Hematopoietic multipotent progenitor cell treated with erythropoietin and hydrocortisone succinate and interleukin-3 and kit ligand, for 4 days (in vitro differentiated cells): ENCODE measurements around the gene CCR9.

Experiments
- DNase-seq: peaks from one replicate; pipeline ENCODE4 v3.0.0-alpha.2; 2015

The CCR9 gene

DNA sequence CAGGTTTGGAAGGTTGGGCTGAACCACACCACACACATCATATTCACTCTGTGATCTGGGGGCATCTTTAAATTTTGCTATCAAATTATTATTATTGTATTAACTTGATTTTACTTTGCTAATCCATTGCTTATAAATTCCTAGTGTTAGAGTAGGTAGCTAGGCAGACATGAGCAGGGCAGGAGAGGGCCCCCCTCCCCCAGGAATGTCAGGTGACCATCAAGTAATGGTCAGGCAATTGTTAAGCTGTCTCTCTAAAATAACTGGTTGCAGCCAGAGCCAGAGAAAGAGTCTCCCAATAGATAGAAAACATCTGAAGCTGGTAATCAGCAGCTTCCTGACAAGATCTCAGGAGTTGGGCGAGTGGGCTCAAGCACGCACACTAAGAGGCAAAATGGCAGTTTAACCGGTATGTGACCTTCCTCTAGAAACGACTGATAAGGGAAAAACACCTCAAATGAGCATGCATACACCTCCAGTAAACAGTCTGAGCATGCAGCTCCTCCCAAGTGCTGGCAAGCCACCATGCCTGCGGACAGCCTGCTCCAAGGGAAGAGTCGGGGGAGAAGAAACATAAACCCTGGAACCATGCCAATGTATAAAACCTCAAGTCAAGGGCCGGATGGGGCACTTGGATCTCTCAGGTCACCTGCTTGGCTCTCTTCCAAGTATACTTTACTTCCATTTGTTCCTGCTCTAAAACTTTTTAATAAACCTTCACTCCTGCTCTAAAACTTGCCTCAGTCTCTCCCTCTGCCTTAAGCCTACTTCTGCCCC is 53.8 kb downstream of the CCR9 start:
- peak; percentile 17 for DNase-seq

DNA sequence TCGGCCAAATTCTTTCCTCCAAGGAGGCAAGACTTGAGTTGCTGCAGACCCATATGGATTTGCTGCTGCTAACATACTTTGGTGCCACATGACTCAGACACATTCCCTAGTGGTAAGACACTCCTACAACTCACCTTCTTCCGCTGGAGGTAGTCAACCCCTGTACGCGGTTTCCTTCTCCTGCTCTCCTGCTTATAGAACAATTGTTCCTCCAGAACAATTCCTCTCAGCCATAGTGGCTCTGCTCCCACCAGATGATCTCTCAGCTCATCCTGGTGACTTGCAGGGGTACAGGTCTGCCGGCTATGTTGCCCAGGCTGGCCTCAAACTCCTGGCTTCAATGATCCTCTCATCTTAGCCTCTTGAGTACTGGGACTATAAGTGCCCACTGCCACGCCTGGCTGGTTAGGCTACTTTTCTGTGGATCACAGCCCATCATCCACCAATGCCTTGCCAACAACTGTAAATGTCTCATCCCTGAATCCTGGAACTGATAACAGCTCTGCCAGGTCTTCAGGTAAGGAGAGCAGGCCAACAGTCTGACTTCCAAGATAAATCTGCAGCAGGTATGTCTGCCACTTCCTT is 54.5 kb downstream of the CCR9 start:
- no peak for DNase-seq

DNA sequence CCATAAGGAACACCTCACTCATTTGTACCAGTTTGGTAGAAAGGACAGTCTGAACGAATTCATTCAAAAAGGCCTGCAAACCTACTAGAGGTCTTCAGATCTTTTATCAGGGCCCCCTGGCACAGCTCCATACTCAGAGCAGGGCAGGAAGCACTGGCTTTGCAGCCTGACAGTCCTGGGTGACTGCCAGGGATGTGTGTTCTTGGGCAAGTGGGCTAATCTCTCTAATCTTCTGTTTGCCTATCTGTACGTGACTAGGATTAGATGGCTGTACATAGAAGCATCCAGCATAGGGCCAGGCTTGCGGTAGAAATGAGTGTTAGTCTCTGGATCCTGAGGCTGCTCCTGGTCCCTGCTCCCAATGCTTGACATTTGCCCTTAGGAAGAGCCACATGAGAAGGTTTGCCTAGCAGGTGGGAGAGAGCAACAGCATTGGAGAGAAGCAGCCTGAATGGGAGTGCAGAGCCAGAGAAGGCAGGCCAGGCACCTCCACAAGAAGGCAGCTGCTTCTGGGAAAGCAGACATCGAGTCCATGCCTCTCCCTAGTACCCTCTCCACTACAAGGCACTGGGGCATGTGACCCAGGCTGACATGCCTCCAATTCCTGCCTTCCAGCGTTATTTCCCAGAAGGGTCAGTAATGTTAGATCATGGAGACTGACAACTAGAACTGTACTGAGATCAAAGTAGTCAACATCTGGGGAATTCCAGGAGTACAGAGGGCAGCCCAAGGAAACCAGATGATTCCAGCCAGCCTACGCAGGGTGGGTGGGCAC is 55.9 kb downstream of the CCR9 start:
- peak; percentile 85 for DNase-seq

DNA sequence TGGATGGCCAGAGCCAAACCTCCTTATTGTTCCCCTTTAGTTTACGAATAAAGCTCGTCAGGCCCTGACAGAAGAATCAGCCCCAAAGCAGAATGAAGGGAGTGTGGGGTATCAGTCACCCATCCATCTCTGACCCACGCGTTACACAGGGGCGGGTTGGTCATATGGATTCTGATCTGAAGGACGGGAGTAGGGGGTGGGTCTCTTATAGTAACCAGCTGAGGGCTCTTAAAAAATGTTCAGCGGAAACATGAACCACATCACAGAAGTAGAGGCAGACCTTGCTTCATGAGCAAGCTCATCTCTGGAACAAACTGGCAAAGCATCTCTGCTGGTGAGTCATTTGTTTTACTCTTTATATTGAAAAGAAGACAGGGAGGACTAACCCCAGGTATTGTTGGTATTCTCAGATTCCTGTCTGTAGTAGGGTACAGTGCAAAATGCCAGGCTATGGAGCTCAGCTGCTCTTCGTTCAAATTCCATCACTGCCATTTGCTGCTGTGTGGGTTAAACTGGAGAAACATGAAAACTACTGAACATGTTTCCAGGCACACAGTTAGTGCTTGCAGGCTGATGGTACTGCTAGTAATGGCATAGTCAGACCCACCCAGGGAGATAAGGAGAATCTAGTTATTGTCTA is 57.0 kb downstream of the CCR9 start, which contains the start of gene CXCR6:
Gene CXCR6, plus strand, starts transcription at position 258 of the 640 bp plus-strand sequence. CDS start 3,018 bp downstream, outside the sequence.
- DNase-seq = no peak

DNA sequence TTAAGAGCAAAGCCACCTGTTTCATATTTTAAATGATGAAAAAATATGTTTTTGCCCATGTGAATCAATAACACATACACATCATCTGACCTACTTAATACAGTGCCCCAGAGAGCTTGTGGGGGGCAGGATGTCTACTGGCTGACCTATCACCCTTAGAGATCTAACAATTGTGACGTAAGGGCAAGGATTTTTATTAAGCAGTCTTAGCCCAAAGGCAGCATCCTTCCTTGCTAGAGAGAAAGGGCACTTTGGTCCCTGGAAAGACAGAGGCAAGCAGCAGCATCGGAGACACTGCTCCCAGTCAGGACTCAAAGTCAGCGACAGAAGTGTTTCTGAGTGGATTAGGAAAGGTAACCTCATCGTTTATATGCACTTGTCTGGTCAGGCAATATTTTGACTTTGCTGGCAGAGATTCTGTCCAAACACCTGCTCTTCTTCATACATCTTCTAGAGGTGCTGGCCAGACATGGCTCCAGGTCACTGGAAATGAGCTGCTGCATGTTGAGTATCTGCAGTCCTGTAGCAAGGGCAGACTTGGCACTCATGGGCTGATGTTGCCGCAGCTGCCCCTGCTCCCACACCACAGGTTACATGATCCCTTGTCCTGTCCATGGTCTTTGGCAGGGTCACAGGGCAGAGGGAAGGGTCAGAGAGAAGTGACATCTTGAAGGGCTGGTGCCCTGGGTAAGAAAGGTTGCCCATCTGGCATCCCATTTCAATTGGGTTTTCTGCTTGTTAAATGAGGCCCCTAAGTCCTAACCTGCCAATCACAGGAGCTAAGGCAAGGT is 58.7 kb downstream of the CCR9 start:
- peak; percentile 33 for DNase-seq

DNA sequence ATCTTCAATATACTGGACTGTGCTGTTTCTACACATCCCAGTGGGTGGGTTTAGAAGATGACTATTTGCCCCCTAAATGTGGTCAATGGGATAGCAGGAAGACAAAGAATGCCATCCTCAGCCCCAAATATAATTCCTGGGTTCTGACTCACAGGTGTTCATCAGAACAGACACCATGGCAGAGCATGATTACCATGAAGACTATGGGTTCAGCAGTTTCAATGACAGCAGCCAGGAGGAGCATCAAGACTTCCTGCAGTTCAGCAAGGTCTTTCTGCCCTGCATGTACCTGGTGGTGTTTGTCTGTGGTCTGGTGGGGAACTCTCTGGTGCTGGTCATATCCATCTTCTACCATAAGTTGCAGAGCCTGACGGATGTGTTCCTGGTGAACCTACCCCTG is 60.0 kb downstream of the CCR9 start:
- no peak for DNase-seq

DNA sequence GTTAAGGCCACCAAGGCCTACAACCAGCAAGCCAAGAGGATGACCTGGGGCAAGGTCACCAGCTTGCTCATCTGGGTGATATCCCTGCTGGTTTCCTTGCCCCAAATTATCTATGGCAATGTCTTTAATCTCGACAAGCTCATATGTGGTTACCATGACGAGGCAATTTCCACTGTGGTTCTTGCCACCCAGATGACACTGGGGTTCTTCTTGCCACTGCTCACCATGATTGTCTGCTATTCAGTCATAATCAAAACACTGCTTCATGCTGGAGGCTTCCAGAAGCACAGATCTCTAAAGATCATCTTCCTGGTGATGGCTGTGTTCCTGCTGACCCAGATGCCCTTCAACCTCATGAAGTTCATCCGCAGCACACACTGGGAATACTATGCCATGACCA is 60.5 kb downstream of the CCR9 start:
- DNase-seq = peak; percentile 71

DNA sequence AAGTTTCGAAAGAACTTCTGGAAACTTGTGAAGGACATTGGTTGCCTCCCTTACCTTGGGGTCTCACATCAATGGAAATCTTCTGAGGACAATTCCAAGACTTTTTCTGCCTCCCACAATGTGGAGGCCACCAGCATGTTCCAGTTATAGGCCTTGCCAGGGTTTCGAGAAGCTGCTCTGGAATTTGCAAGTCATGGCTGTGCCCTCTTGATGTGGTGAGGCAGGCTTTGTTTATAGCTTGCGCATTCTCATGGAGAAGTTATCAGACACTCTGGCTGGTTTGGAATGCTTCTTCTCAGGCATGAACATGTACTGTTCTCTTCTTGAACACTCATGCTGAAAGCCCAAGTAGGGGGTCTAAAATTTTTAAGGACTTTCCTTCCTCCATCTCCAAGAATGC is 61.0 kb downstream of the CCR9 start:
- DNase-seq = no peak

DNA sequence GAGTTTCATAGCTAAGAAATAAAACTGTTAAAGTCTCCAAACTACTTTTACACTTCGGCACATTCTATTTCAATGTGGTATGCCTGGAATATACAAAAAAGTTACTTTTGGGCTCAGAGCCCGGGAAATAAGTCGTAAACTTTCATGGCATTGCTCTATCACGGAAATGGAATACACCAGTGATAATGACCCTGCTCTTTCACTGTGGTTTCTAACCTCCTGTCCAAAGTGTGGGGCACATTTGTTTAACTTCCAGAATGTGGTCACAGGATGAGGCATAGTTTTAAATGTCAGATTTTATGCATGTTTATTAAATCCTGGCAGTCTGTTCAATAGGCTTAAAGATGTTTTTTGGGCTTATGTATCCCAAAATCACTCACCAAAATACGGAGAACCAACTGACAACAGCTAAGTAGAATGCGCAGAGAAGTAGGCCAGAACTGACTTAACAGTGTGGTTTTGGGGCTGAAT is 62.0 kb downstream of the CCR9 start:
- DNase-seq = no peak

DNA sequence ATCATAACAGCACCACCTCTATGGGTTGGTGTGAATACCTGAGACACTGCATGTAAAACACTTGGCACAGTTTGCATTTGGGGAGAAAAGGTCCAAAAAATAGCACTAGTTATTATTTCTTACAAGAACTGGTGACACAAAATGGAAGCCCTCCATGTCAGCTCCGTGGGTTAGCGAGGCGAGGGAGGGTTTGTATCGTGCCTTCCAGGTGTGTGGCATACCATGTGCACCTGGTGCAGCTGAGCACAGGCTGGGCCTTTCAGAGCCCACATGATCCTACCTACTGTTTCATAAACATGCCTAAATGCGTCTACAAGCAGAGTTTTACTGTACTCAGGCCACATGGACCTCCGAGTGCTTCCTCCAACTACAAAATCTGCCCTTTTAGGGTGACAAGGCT is 62.5 kb downstream of the CCR9 start:
- no peak for DNase-seq

DNA sequence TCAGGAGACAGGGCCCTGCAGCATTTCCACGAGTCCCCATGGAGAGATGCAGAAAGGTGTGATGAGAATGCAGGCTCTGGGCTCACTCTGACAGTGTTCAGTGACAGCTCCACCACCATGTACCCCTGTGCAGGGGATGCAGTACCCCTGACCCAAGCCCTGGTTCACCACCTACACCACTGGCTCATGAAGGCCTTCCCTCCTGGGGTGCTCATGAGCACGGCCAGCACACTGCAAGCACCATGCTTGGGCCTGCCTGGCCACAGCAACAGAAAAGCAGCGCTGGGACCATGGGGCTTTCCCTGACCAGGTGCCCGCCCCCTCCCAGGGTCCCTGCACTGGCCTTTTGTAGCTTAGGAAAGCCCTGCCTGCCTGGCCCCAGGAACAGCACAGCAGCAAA is 63.1 kb downstream of the CCR9 start:
- no peak for DNase-seq

DNA sequence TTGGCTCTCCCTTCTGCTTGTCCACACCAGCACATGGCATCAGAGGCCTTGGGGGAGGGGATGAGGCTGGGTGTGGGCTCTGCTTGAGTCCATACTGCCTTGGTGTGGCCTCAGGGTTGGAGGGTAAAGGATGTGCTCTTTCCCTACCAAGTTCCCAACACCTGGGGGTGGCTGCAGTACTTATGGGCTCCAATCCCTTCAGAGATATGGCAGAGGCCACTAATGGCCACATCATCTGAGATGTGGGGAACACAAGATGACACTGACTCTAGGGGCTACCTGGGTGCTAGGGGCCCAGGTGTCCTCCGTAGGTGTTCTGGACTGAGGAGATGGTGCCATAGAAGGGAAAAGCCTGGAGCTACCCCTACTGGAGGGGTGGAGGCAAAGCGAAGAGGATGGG is 63.8 kb downstream of the CCR9 start:
- DNase-seq = no peak

DNA sequence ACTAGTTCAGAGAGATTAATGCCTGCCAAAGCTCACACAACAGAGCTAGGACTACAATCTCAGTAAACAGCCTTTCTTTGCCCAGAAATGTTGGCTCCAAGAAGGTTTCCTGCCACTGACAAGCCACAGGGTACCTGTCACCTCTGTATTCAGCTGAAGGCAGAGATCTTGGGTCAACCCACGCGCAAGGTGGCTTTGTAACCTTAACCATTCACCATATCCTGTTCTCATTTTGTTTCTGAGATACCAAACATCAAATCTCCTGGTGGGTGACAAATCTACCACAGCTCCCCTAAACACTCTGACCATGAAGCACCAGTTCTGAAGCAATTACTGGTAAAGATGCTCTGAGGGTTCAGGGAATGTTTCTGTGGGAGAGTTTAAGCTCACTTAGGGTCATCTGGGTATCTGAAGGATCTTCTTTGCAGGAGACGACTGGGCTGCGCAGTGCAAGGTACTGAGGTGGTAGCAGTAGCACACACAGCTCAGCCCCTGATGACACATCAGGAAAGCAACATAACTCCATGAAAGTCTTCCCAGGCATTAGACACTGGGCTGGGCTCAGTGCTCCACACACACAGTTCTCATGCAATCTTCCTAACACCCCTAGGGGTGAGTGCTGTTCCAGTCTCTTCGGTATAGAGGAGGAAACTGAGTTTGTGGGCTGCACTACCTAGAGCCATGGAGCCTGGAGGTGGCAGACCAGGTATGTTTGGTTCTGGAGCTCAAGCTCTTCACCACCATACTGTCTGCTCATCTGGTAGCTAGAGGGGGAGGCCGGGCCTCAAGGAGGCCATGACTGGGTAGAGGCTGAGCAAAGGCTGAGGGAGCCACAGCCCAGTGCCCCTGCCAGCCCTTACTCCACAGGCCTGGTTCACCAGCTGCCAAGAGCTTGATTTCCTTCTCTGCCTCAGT is 64.6 kb downstream of the CCR9 start:
- DNase-seq = no peak

DNA sequence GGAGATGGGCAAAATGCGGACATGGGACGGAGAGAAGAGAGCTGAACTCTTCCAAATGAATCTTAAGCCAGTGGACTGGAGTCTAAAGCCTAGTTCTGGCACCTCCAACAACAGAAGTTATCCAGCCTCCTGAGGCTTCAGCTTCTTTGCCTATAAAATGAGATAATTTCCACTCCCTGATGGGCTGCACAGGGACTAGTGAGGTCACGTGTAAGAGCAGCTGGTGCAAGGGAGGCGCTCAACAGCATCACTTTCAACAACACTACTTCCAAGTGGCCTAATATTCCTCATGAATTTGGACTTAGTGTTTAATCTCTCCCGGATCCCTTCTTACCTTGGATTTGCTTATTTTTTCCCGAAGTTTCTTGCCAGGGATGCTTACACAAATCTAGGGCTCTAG is 65.6 kb downstream of the CCR9 start:
- DNase-seq = no peak

DNA sequence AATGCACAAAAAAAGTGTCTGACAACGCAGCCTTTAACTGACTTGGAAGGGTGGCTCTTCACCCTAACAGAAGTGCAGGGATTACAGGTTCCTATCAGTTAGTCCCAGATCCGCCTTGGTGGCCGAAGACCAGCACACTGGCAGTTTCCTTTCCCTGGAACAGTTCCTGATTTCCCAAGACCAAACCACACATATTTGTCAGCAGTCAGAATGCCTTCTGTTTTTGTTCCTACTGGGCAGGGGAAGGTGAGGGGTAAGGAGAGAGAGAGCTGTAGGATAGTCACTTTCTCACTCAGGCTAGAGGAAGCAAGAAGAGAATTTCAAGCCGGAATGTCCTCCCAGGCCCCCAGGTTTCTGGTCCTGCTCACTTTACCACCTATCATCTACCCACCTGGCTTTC is 66.1 kb downstream of the CCR9 start:
- DNase-seq = no peak
